Activated CD4-positive, alpha-beta T cell treated with anti-CD3 and anti-CD28 coated beads, Interleukin-2, amount 10 ng/mL, durations not matched to agents 7 days and 5 days (primary cell): ENCODE data around the gene TMEM140. TPM values are rescaled to one million over a fixed set of nuclear protein-coding genes. Genes with fewer than 3 reads are reported as not detected.
A peak's percentile ranks its signal among the peaks of the same experiment; 100 is the strongest.
"Not testable (repeated sequence)": the region's sequence is repeated elsewhere in the genome, so short reads cannot be mapped to it uniquely, and the experiment has no call there.

Experiments
- CTCF ChIA-PET: fragments of 350-600 bp; sonication (Branson Sonifier 250); formaldehyde crosslinking; loops from one replicate; lab custom pipeline; 2021; ENCODE audit warnings: antibody characterized with exemption; lab: Charles Lee
- POLR2A ChIA-PET: fragments of 350-600 bp; sonication (Branson Sonifier 250); formaldehyde crosslinking; loops from one replicate; lab custom pipeline; 2021; ENCODE audit warnings: antibody characterized with exemption; lab: Charles Lee
- DNase-seq: peaks from one replicate; pipeline ENCODE4 v3.0.0-alpha.2; 2020
- H3K27ac Mint-ChIP-seq: one replicate; pipeline ENCODE4 v1.8.0; 2021; ENCODE audit warnings: mild to moderate bottlenecking, moderate library complexity, mixed read lengths
- H3K27me3 Mint-ChIP-seq: one replicate; pipeline ENCODE4 v1.8.0; 2021; ENCODE audit warnings: mixed read lengths
- H3K36me3 Mint-ChIP-seq: one replicate; pipeline ENCODE4 v1.8.0; 2021; ENCODE audit warnings: low read depth, mixed read lengths
- H3K4me1 Mint-ChIP-seq: one replicate; pipeline ENCODE4 v1.8.0; 2021; ENCODE audit warnings: mixed read lengths
- H3K4me3 Mint-ChIP-seq: one replicate; pipeline ENCODE4 v1.8.0; 2021; ENCODE audit warnings: mild to moderate bottlenecking, moderate library complexity, mixed read lengths
- H3K9me3 Mint-ChIP-seq: one replicate; pipeline ENCODE4 v1.8.0; 2021; ENCODE audit warnings: mixed read lengths
- total RNA-seq, 2 experiments: library from RNA; stranded (reverse); gene quantifications; one replicate each; pipeline ENCODE4 v1.2.3, GENCODE V29; 2021

Gene TMEM140
- total RNA-seq, 2 experiments from 2014 or later: 25.3 to 27.7 TPM

DNA sequence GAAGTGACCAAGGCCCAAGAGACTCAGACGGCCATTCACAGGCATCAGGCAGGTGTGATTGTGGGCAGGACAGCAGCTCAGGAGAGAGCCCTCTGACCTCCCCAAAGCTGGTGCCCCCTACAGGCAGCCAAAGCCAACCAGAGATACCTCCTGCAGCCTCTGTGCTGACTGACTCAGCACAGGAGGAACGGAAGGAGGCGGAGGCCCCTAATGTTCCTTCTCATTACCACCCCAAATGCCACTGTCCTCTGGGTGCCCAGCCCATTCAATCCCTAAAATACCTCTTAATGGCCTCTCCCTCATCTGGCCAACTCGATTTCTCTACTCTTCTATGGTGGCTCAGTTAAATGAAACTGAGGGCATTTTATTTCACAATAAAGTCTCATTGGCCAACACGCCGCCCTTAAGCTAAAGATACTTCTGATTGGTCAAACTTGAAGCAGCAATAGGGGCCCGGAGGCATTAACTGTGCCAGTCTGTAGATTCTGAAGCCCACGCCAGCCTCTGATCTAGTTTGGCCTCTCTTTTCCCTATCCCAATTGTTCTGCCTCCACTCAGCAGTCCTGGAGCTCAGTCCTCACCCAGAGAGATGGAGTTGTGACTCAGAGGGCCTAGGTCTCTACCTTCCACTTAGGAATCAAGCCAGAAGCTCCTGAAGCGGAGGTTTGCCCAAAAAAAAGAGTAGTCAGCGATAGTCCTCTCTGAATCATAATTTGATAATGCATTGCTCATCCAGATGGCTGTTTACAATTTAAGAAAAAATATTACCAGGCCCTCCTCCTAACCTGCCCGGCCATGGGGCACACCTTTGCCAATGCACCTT lies 21.5 kb downstream of the TMEM140 start:
- Mint-ChIP-seq H3K27me3 (no peaks in the 10 kb centered on the region), H3K36me3 (peaks cover 52% of the 10 kb centered on the region), H3K4me1 (peaks cover 56% of the 10 kb centered on the region), H3K27ac (peak overlapping the region; percentile 96), H3K9me3 (no peaks in the 10 kb centered on the region), H3K4me3 (peak overlapping the region; percentile 90)
- ChIA-PET POLR2A (interaction anchor here (0.5 to 1.5 kb wide), 3 partner anchors 21 to 500 kb away, joined by 3 to 6 read pairs (median 3); partner anchors contain the start of gene TMEM140), CTCF (interaction anchor here (0.6 to 2.6 kb wide), 12 partner anchors 9 to 435 kb away, joined by 3 to 21 read pairs (median 8); partner anchors contain the start of genes AGBL3, TMEM140 and WDR91)
- DNase-seq: peak; percentile 61

DNA sequence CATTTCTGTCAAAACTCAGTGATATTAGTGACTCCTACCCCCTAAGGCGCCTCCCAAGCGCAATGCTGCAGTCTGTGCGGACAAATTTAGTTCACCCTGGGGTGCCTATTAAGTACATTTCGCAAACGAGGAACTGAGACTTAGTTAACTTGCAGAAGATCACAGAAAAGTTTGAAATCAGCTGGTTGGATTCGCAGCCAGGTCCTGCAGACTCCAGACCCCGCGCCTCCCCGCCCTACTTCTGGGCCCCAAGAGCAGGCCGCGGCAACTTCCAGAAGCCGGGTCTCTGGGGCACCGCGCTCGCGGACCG lies 22.0 kb downstream of the TMEM140 start:
- no peak for DNase-seq
- Mint-ChIP-seq H3K4me1 (peaks cover 56% of the 10 kb centered on the region), H3K9me3 (no peaks in the 10 kb centered on the region), H3K27ac (peak overlapping the region; percentile 96), H3K4me3 (peak overlapping the region; percentile 90), H3K36me3 (peaks cover 49% of the 10 kb centered on the region), H3K27me3 (no peaks in the 10 kb centered on the region)
- CTCF ChIA-PET: interaction anchor here (0.7 to 2.6 kb wide), 12 partner anchors 9 to 534 kb away, joined by 3 to 21 read pairs (median 6); partner anchors contain the start of genes AGBL3, TMEM140 and WDR91
- POLR2A ChIA-PET: interaction anchor here (1.5 kb wide), 1 partner anchor 22 kb away, joined by 6 read pairs; the partner anchor contains the start of gene TMEM140

DNA sequence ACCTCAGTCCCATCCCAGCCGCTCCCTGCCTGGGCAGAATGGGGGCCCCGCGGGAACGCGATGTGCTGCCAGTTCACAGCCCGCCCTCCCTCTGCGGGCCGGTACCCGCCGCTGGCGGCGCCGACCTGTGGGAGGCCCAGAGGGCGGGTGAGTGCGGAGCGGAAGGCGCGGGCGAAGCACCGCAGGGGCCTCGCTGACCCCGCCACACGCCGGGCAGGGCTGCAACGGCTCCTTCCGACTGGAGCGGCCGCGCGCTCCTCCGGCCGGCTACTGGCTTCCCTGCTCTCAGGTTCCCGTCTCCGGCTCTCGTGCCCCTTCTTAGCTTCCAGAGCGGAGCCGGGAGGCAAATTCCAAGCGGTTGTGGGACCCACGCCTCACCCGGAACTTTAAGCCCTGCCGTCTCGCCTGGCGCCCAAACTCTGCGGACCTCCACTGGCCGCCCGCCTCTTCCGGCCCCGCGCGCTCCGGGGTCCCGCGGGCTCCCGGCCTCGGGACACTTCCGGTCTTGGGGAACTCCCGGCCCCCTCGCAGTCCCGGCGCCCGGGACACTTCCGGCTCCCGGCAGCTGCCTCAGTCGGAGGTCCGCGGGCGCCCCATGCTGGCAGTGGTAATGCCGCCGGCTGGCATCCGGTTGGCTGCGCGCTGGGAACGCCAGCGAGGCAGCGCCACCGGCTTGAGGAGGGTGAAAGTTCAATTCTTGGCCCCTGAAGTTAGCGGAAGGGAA lies 22.6 kb downstream of the TMEM140 start, which contains the start of gene CYREN:
Gene CYREN, minus strand, starts transcription at position 434 of the 724 bp plus-strand sequence. CDS start 1,785 bp downstream, outside the sequence.
- CTCF ChIA-PET: interaction anchor here (0.6 to 2.6 kb wide), 17 partner anchors 10 to 849 kb away, joined by 3 to 21 read pairs (median 3); partner anchors contain the start of gene TMEM140
- peaks cover 44% of the 10 kb centered on the region for H3K36me3 Mint-ChIP-seq
- peaks cover 55% of the 10 kb centered on the region for H3K4me1 Mint-ChIP-seq
- peak; percentile 91 for DNase-seq
- H3K27ac Mint-ChIP-seq: peak within 1 kb of the TSS; percentile 96
- peak within 1 kb of the TSS; percentile 90 for H3K4me3 Mint-ChIP-seq
- POLR2A ChIA-PET: no interaction called here
- H3K27me3 Mint-ChIP-seq: no peaks in the 10 kb centered on the region
- H3K9me3 Mint-ChIP-seq: no peaks in the 10 kb centered on the region

DNA sequence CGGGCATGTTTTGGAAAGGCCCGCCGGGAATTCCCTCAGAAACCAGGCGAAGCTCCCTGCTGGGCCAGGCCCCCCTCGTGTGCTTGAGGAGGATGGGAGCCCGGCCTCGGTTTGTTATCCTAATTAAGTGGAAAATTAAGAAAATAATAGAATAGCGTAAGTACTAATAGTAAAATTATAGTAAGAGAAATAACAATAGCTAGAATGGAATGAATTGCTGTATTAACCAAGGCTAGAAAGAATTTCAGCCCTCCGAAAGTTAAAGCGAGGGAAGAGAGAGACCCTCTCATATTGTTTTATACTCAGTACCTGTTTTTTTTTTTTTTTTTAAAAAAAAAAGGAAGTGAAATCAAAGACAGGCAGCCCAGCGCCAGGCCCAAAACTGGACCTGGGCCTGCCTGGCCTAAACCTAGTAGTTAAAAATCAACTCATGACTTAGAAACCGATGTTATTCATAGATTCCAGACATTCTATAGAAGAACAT lies 23.2 kb downstream of the TMEM140 start:
- Mint-ChIP-seq H3K4me1 (peaks cover 49% of the 10 kb centered on the region), H3K27ac (peak overlapping the region; percentile 91), H3K4me3 (peak overlapping the region; percentile 90), H3K36me3 (peaks cover 39% of the 10 kb centered on the region)
- POLR2A ChIA-PET, H3K27me3 Mint-ChIP-seq, DNase-seq, H3K9me3 Mint-ChIP-seq: not testable (repeated sequence)
- CTCF ChIA-PET: interaction anchor here (0.9 to 2.6 kb wide), 11 partner anchors 10 to 535 kb away, joined by 3 to 21 read pairs (median 3); partner anchors contain the start of gene TMEM140

DNA sequence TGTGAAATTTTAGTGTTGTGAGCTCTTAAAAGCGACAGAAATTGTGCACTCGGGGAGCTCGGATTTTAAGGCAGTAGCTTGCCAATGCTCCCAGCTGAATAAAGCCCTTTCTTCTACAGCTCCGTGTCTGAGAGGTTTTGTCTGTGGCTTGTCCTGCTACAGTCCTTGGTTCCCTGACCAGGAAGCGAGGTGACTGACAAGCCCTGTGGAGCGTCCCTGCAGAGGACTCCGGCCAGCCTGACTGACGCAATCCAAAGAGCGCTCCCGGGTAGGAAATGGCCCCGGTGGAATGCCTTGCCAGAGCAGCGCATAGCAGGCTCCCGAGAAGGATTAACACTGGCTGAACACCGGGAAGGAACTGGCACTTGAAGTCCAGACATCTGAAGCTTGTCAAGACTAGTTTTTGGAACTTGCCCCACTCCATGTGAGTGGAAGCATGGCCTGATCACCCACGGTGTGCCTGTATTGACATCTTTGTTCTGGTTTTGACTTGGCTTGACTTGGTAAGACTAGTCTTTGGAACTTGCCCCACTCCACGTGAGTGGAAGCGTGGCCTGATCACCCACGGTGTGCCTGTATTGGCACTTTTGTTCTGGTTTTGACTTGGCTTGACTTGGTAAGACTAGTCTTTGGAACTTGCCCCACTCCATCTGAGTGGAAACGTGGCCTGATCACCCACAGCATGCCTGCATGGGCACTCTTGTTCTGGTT lies 23.9 kb downstream of the TMEM140 start:
- CTCF ChIA-PET: interaction anchor here (0.9 to 2.6 kb wide), 7 partner anchors 9 to 220 kb away, joined by 3 to 21 read pairs (median 4); partner anchors contain the start of gene TMEM140
- H3K4me3 Mint-ChIP-seq: peak overlapping the region; percentile 69
- H3K27me3 Mint-ChIP-seq, H3K9me3 Mint-ChIP-seq, DNase-seq, POLR2A ChIA-PET: not testable (repeated sequence)
- H3K4me1 Mint-ChIP-seq: peaks cover 44% of the 10 kb centered on the region
- peak overlapping the region; percentile 68 for H3K27ac Mint-ChIP-seq
- H3K36me3 Mint-ChIP-seq: peaks cover 32% of the 10 kb centered on the region

DNA sequence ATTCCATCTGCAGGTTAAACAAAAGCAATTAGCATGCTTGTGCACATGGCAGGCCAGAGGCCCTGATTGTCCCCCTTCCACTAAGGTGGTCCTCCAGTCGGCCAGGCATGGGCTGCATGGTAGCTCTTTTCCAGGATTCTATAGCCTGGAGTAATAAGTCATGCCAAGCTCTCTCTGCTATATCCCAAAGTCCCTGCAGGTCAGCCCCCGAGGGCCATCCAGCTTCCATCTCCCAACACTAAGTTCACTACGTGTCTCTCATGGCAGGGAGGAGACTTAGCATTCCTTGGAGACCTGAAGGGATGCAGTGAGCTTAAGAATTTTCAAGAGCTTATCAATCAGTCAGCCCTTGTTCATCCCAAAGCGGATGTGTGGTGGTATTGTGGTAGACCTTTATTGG lies 26.0 kb downstream of the TMEM140 start:
- POLR2A ChIA-PET, DNase-seq, H3K27ac Mint-ChIP-seq: not testable (repeated sequence)

DNA sequence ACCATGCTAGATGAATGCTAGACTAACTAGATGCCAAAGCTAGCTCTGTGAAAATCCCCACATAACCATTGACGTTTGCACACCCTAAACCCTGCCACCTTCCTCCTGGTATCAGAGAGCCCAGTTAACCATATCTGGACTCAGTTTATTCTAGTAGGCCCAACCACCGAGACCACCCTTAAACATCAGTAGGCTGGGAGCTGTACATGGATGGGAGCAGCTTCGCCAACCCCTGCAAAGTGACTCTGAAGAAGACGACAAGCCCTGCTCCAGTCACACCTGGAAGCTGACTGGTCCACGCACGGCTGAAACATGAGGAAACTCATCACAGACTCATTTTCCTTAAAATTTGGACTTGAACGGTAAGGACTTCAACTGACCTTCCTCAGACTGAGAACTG lies 27.1 kb downstream of the TMEM140 start:
- ChIA-PET CTCF (interaction anchor here (0.6 to 1.4 kb wide), 2 partner anchors 8 to 187 kb away, joined by 3 read pairs; no protein-coding TSS in a partner anchor), POLR2A (no interaction called here)
- no peak overlapping the region for H3K4me3 Mint-ChIP-seq
- H3K4me1 Mint-ChIP-seq: peaks cover 12% of the 10 kb centered on the region
- H3K36me3 Mint-ChIP-seq: peaks cover 8% of the 10 kb centered on the region
- H3K9me3 Mint-ChIP-seq: peaks cover 10% of the 10 kb centered on the region
- H3K27ac Mint-ChIP-seq: no peak overlapping the region
- no peak for DNase-seq
- no peaks in the 10 kb centered on the region for H3K27me3 Mint-ChIP-seq

More for the DNA sequence above, 26.0 kb downstream of the TMEM140 start:
- peaks cover 22% of the 10 kb centered on the region for H3K4me1 Mint-ChIP-seq
- CTCF ChIA-PET: interaction anchor here (0.6 to 1.4 kb wide), 3 partner anchors 9 to 186 kb away, joined by 3 to 5 read pairs (median 3); no protein-coding TSS in a partner anchor
- not testable (repeated sequence) for H3K4me3 Mint-ChIP-seq, H3K9me3 Mint-ChIP-seq, H3K27me3 Mint-ChIP-seq
- H3K36me3 Mint-ChIP-seq: peaks cover 13% of the 10 kb centered on the region

DNA sequence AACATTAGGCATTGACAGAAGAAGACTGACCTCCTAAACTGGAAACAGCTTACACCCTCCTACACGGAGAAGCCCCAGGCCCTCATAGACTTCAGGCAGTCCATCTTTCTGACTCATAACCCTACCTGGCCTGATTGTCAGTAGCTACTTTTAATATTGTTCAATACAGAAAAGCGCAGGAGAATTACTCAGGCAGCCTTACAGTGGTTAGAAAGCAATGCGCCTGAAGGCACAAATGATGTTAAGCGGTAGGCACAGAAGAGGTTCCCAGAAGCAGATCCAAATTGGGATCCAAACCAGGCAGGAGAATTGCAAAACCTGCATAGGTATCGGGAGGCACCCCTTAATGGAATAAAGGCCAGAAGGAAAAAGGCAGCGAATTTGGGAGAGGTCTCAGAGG lies 28.1 kb downstream of the TMEM140 start:
- Mint-ChIP-seq H3K27me3 (no peaks in the 10 kb centered on the region), H3K36me3 (peaks cover 15% of the 10 kb centered on the region), H3K9me3 (peaks cover 16% of the 10 kb centered on the region), H3K4me3 (no peak overlapping the region), H3K27ac (no peak overlapping the region), H3K4me1 (peaks cover 9% of the 10 kb centered on the region)
- no peak for DNase-seq
- CTCF ChIA-PET: interaction anchor here (1.2 kb wide), 1 partner anchor 28 kb away, joined by 3 read pairs; the partner anchor contains the start of gene TMEM140
- POLR2A ChIA-PET: no interaction called here

DNA sequence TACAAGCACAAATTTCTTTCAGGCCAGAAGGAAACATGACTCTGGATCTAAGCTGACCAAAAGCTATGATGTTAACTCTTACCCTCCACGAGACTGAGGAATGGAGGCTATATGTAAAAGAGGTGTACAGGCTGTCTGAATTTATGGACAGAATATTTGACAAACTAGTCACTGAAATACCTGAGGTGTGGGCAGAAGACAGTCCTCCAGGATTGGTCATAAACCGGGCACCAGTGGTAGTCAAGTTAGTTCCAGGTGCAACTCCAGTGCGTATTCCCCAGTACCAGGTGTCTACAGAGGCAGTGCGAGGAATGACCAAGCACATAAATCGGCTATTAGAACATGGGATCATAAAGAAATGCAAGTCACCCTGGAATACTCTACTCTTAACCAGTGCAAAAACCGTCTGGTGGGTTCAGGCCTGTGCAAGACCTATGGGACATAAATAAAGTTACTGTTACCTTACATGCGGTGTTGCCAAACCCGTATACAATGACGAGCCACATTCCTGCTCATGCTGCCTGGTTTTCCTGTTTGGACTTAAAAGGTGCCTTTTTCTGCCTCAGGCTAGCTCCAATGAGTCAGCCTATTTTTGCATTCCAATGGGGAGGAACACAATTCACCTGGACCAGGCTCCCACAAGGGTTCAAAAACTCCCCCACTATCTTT lies 29.3 kb downstream of the TMEM140 start:
- Mint-ChIP-seq H3K4me1 (peaks cover under 1% of the 10 kb centered on the region), H3K27ac (no peak overlapping the region), H3K27me3 (no peaks in the 10 kb centered on the region), H3K4me3 (no peak overlapping the region), H3K36me3 (peaks cover 26% of the 10 kb centered on the region), H3K9me3 (peaks cover 26% of the 10 kb centered on the region)
- no peak for DNase-seq
- ChIA-PET POLR2A (no interaction called here), CTCF (interaction anchor here (1.0 kb wide), 1 partner anchor 12 kb away, joined by 3 read pairs; no protein-coding TSS in a partner anchor)

DNA sequence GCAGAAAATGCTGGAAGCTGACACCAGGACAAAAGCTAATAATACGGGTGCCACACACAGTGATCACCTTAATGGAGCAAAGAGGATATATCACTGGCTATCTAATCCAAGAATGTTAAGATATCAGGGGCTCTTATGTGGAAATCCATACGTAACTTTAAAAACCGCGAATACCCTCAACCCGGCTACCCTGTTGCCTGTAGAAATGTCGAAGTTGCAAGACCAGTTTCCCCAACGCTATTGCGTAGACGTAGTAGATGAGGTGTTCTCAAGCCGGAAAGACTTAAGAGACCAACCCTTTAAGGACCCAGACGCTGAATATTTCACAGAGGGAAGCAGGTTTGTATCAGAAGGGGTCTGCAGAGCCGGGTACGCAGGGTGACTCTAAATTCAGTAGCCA lies 30.5 kb downstream of the TMEM140 start:
- Mint-ChIP-seq H3K36me3 (peaks cover 36% of the 10 kb centered on the region), H3K4me3 (no peak overlapping the region), H3K4me1 (no peaks in the 10 kb centered on the region), H3K9me3 (peaks cover 33% of the 10 kb centered on the region), H3K27ac (no peak overlapping the region), H3K27me3 (no peaks in the 10 kb centered on the region)
- CTCF ChIA-PET: interaction anchor here (0.8 to 4.4 kb wide), 3 partner anchors 8 to 192 kb away, joined by 4 to 21 read pairs (median 6); partner anchors contain the start of genes AGBL3 and CYREN
- DNase-seq: no peak
- POLR2A ChIA-PET: no interaction called here

DNA sequence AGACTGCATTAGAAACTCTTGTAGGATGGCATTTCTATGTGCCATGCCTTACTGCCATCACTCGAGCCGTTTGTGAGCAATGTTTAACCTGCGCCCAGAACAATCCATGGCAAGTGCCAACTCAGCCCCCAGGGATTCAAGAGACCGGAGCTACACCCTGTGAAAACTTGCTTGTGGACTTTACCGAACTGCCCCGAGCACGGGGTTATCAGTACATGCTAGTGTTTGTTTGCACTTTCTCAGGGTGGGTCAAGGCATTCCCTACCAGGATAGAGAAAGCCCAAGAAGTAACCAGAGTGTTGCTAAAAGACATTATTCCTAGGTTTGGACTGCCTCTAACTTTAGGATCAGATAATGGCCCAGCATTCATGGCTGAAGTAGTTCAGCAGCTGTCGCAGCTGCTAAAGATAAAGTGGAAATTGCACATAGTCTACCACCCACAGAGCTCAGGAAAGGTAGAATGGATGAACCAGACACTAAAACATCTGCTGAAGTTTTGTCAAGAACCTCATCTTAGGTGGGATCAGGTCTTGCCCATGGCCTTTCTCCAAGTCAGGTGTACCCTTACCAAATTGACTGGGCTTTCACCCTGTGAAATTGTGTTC lies 31.6 kb downstream of the TMEM140 start:
- H3K4me1 Mint-ChIP-seq: no peaks in the 10 kb centered on the region
- H3K27me3 Mint-ChIP-seq: no peaks in the 10 kb centered on the region
- peaks cover 40% of the 10 kb centered on the region for H3K9me3 Mint-ChIP-seq
- no peak overlapping the region for H3K27ac Mint-ChIP-seq
- DNase-seq: no peak
- peaks cover 45% of the 10 kb centered on the region for H3K36me3 Mint-ChIP-seq
- no peak overlapping the region for H3K4me3 Mint-ChIP-seq
- CTCF ChIA-PET: interaction anchor here (0.8 to 4.4 kb wide), 5 partner anchors 9 to 193 kb away, joined by 4 to 21 read pairs (median 6); partner anchors contain the start of genes AGBL3 and CYREN
- POLR2A ChIA-PET: no interaction called here
